ENCODE data around the gene CXCL13.

DNA sequence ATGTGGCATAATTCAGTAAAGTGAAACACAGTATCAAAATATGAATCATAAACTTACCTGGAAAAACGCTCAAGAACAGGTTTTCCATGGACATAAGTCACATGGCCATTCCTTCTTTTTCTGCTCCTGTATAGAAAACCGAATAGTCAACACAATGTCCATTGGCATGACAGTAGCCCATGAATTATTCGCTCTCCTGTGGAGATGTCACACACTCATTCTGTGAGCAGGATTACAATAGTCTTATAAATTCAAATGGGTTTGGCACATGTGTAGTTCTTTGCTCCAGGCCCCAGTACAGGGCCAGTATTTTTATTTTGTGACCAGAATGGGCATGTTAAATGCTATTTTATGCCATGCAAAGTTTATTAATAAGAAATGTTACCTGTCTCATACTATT, 15.1 kb upstream of the CXCL13 start:
- TF ChIP-seq, protein P1, sequence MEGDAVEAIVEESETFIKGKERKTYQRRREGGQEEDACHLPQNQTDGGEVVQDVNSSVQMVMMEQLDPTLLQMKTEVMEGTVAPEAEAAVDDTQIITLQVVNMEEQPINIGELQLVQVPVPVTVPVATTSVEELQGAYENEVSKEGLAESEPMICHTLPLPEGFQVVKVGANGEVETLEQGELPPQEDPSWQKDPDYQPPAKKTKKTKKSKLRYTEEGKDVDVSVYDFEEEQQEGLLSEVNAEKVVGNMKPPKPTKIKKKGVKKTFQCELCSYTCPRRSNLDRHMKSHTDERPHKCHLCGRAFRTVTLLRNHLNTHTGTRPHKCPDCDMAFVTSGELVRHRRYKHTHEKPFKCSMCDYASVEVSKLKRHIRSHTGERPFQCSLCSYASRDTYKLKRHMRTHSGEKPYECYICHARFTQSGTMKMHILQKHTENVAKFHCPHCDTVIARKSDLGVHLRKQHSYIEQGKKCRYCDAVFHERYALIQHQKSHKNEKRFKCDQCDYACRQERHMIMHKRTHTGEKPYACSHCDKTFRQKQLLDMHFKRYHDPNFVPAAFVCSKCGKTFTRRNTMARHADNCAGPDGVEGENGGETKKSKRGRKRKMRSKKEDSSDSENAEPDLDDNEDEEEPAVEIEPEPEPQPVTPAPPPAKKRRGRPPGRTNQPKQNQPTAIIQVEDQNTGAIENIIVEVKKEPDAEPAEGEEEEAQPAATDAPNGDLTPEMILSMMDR (IDR thresholded peaks at IDR 0.05), result no peak
- no peak for TF ChIP-seq POLR2A (IDR thresholded peaks at IDR 0.05)

All from Peyer's patch (tissue), 4 donors.